ENCODE measurements around the gene PPP1R14C. TPM values are rescaled to one million over a fixed set of nuclear protein-coding genes. Genes with fewer than 3 reads are reported as not detected.

PPP1R14C gene
- polyA plus RNA-seq, 1 donor from 2014 or later: not detected

- peaks cover 13% of the 10 kb centered on the region for H3K27me3 Mint-ChIP-seq
- H3K4me1 Mint-ChIP-seq: peaks cover 0 to 3% (median 0%) of the 10 kb centered on the region in 3 donors
- peaks cover 0 to 18% (median 4%) of the 10 kb centered on the region in 3 donors for H3K9me3 Mint-ChIP-seq
- no peaks in the 10 kb centered on the region for H3K36me3 Mint-ChIP-seq
- H3K4me3 Mint-ChIP-seq: no peak overlapping the region
- H3K27ac Mint-ChIP-seq: no peak overlapping the region
These were observed 149.3 kb downstream of the PPP1R14C start for GRCh38 chr6:150291968-150292710.

- Mint-ChIP-seq H3K36me3 (peaks cover 6% of the 10 kb centered on the region), H3K4me1 (peaks cover 0 to 3% (median 0%) of the 10 kb centered on the region in 3 donors), H3K27ac (no peak overlapping the region), H3K27me3 (peaks cover 16% of the 10 kb centered on the region), H3K4me3 (no peak overlapping the region), H3K9me3 (peaks cover 5 to 26% (median 13%) of the 10 kb centered on the region in 3 donors)
These were observed 150.2 kb downstream of the PPP1R14C start for GRCh38 chr6:150293019-150293418.

GRCh38 chr6:150293423-150294173 is 150.8 kb downstream of the PPP1R14C start:
- no peak overlapping the region for H3K4me3 Mint-ChIP-seq
- H3K27me3 Mint-ChIP-seq: peaks cover 17% of the 10 kb centered on the region
- H3K9me3 Mint-ChIP-seq: peaks cover 7 to 27% (median 15%) of the 10 kb centered on the region in 3 donors
- peaks cover 0 to 3% (median 0%) of the 10 kb centered on the region in 3 donors for H3K4me1 Mint-ChIP-seq
- H3K36me3 Mint-ChIP-seq: peaks cover 6% of the 10 kb centered on the region
- no peak overlapping the region for H3K27ac Mint-ChIP-seq

- H3K27me3 Mint-ChIP-seq: peaks cover 11% of the 10 kb centered on the region
- no peak overlapping the region for H3K27ac Mint-ChIP-seq
- H3K4me3 Mint-ChIP-seq: no peak overlapping the region
- peaks cover 0 to 3% (median 0%) of the 10 kb centered on the region in 3 donors for H3K4me1 Mint-ChIP-seq
- H3K36me3 Mint-ChIP-seq: peaks cover 6% of the 10 kb centered on the region
- peaks cover 7 to 25% (median 13%) of the 10 kb centered on the region in 3 donors for H3K9me3 Mint-ChIP-seq
These were observed 154.0 kb downstream of the PPP1R14C start for GRCh38 chr6:150296890-150297289.

DNA sequence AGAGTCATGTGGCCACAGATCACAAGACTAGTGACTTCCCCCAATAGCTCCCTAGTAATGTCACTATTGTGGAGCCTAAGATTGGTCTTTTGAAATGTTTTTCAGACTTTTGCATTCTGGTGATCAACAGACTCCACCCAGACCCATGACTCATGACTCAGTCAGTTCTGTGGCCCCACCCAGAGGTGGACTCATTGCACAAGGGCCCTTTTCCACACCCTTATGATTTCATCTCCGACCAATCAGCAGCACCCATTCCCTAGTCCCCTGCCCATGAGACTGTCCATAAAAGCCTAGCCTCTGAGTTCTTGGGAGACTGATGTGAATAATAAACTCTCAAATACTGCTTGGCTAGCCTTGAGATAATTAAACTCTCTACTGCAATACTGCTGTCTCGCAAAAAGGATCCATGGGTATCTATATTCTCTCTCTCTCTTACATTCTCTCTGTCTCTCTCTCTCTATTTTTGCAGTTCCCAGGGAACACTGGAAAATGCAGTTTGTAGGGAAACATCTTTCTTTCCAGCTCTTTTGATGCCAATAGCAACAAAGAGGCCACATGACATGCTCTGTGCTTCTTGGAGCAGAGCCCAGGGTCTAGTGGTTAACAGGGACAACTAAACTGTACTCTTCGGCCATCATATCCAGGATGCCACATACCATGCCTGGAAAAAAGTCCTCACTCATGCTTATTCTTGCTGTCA is 154.6 kb downstream of the PPP1R14C start:
- peaks cover 7 to 20% (median 11%) of the 10 kb centered on the region in 3 donors for H3K9me3 Mint-ChIP-seq
- H3K27ac Mint-ChIP-seq: no peak overlapping the region
- peaks cover 11% of the 10 kb centered on the region for H3K27me3 Mint-ChIP-seq
- peaks cover 0 to 3% (median 0%) of the 10 kb centered on the region in 3 donors for H3K4me1 Mint-ChIP-seq
- H3K4me3 Mint-ChIP-seq: no peak overlapping the region
- peaks cover 6% of the 10 kb centered on the region for H3K36me3 Mint-ChIP-seq

DNA sequence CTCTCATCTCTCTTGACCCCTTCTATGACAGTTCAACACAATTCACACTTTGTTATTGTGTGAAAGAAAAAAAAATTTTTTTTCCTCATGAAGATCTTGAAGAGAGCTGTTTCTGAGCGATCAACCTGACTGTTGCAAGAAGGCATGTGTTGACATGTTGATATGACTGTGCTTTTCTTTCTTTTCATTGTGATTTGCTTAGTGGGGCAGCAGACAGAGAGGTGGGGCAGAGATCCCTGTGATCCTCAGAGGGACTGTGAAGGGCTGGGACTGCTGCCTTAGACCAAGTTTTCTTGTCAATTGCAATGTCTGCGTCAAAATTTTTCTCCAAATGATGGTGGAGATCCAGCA is 155.2 kb downstream of the PPP1R14C start:
- Mint-ChIP-seq H3K4me1 (peaks cover 0 to 3% (median 0%) of the 10 kb centered on the region in 3 donors), H3K36me3 (peaks cover 6% of the 10 kb centered on the region), H3K27me3 (peaks cover 11% of the 10 kb centered on the region), H3K4me3 (no peak overlapping the region), H3K9me3 (peaks cover 7 to 19% (median 11%) of the 10 kb centered on the region in 3 donors), H3K27ac (no peak overlapping the region)

GRCh38 chr6:150298676-150299075 is 155.8 kb downstream of the PPP1R14C start:
- H3K27me3 Mint-ChIP-seq: peaks cover 11% of the 10 kb centered on the region
- no peak overlapping the region for H3K4me3 Mint-ChIP-seq
- peaks cover 7 to 19% (median 11%) of the 10 kb centered on the region in 3 donors for H3K9me3 Mint-ChIP-seq
- H3K27ac Mint-ChIP-seq: no peak overlapping the region
- peaks cover 6% of the 10 kb centered on the region for H3K36me3 Mint-ChIP-seq
- H3K4me1 Mint-ChIP-seq: peaks cover 0 to 3% (median 0%) of the 10 kb centered on the region in 3 donors

Other genes starting within 250 kb of the PPP1R14C start
- gene RAET1E, start 244.9 kb upstream of the PPP1R14C start, polyA plus RNA-seq: not detected
- gene RAET1G, start 219.9 kb upstream of the PPP1R14C start, polyA plus RNA-seq: not detected
- 0.33 TPM for gene ULBP2, start 201.0 kb upstream of the PPP1R14C start, polyA plus RNA-seq
- not detected for gene ULBP1, start 179.1 kb upstream of the PPP1R14C start, polyA plus RNA-seq
- not detected for gene RAET1L, start 117.5 kb upstream of the PPP1R14C start, polyA plus RNA-seq
- 1.1 TPM for gene ULBP3, start 73.9 kb upstream of the PPP1R14C start, polyA plus RNA-seq
- gene IYD, start 226.0 kb downstream of the PPP1R14C start, polyA plus RNA-seq: not detected

Data from IgD-negative memory B cell (primary cell).